Activated T-cell treated with anti-CD3 and anti-CD28 coated beads, Interleukin-2, amount 50 U/mL, for 4 hours (primary cell): ENCODE measurements around the gene LRRC75A. TPM values are rescaled to one million over a fixed set of nuclear protein-coding genes. Genes with fewer than 3 reads are reported as not detected.
"Not testable (repeated sequence)": the region's sequence is repeated elsewhere in the genome, so short reads cannot be mapped to it uniquely, and the experiment has no call there.

ENCODE experiments used
- ATAC-seq, 2 donors: fragments of 200-7000 bp; cut with Tn5 transposase; one replicate each; pipeline ENCODE4 v1.10.0; 2021
- DNase-seq: peaks from one replicate; pipeline ENCODE4 v3.0.0-alpha.2; 2020
- H3K27me3 Mint-ChIP-seq: one replicate; pipeline ENCODE4 v1.8.0; 2021; ENCODE audit warnings: low read depth, mixed read lengths
- H3K36me3 Mint-ChIP-seq: one replicate; pipeline ENCODE4 v1.8.0; 2022; ENCODE audit warnings: mixed read lengths; ENCODE audit not compliant: insufficient read depth
- H3K4me1 Mint-ChIP-seq: one replicate; pipeline ENCODE4 v1.8.0; 2021; ENCODE audit warnings: low read depth, mixed read lengths
- H3K4me3 Mint-ChIP-seq: one replicate; pipeline ENCODE4 v1.8.0; 2021; ENCODE audit warnings: mild to moderate bottlenecking, moderate library complexity, mixed read lengths
- H3K9me3 Mint-ChIP-seq: one replicate; pipeline ENCODE4 v1.8.0; 2021; ENCODE audit warnings: mixed read lengths
- total RNA-seq, 3 donors: library from RNA; stranded (reverse); gene quantifications; one replicate each; pipeline ENCODE4 v1.2.1, GENCODE V29; 2021

LRRC75A gene
- total RNA-seq, 3 donors from 2014 or later: 0.84 to 0.96 (median 0.87) TPM

- no peaks in the 10 kb centered on the region for H3K9me3 Mint-ChIP-seq
- peaks cover 44% of the 10 kb centered on the region for H3K36me3 Mint-ChIP-seq
- no peak for ATAC-seq
- H3K4me3 Mint-ChIP-seq: peak overlapping the region; percentile 99
- no peak for DNase-seq
- peaks cover 36% of the 10 kb centered on the region for H3K4me1 Mint-ChIP-seq
- no peaks in the 10 kb centered on the region for H3K27me3 Mint-ChIP-seq
Measured at GRCh38 chr17:16442594-16443510, 49.1 kb downstream of the LRRC75A start.

GRCh38 chr17:16442141-16442540, 49.9 kb downstream of the LRRC75A start:
- no peak for DNase-seq
- H3K4me3 Mint-ChIP-seq: peak overlapping the region; percentile 99
- ATAC-seq: no peak
- H3K27me3 Mint-ChIP-seq: no peaks in the 10 kb centered on the region
- H3K9me3 Mint-ChIP-seq: no peaks in the 10 kb centered on the region
- peaks cover 38% of the 10 kb centered on the region for H3K4me1 Mint-ChIP-seq
- peaks cover 41% of the 10 kb centered on the region for H3K36me3 Mint-ChIP-seq

- Mint-ChIP-seq H3K36me3 (peaks cover 41% of the 10 kb centered on the region), H3K4me1 (peaks cover 40% of the 10 kb centered on the region)
- no peak for ATAC-seq
Measured at GRCh38 chr17:16440901-16441629, 50.9 kb downstream of the LRRC75A start.

GRCh38 chr17:16440354-16440753, 51.6 kb downstream of the LRRC75A start:
- not testable (repeated sequence) for DNase-seq, H3K27me3 Mint-ChIP-seq, ATAC-seq, H3K9me3 Mint-ChIP-seq
- peaks cover 41% of the 10 kb centered on the region for H3K36me3 Mint-ChIP-seq
- H3K4me3 Mint-ChIP-seq: peak overlapping the region; percentile 99
- peaks cover 40% of the 10 kb centered on the region for H3K4me1 Mint-ChIP-seq

More at GRCh38 chr17:16440901-16441629, 50.9 kb downstream of the LRRC75A start:
- Mint-ChIP-seq H3K4me3 (peak overlapping the region; percentile 99), H3K27me3 (no peaks in the 10 kb centered on the region), H3K9me3 (no peaks in the 10 kb centered on the region)
- no peak for DNase-seq

GRCh38 chr17:16439811-16440351, 52.1 kb downstream of the LRRC75A start:
- no peak for ATAC-seq
- DNase-seq: no peak
- H3K36me3 Mint-ChIP-seq: peaks cover 41% of the 10 kb centered on the region
- peaks cover 40% of the 10 kb centered on the region for H3K4me1 Mint-ChIP-seq
- H3K27me3 Mint-ChIP-seq: no peaks in the 10 kb centered on the region
- peak overlapping the region; percentile 99 for H3K4me3 Mint-ChIP-seq
- no peaks in the 10 kb centered on the region for H3K9me3 Mint-ChIP-seq

GRCh38 chr17:16439303-16439791, 52.6 kb downstream of the LRRC75A start:
- Mint-ChIP-seq H3K9me3 (no peaks in the 10 kb centered on the region), H3K4me1 (peaks cover 40% of the 10 kb centered on the region), H3K36me3 (peaks cover 40% of the 10 kb centered on the region), H3K27me3 (no peaks in the 10 kb centered on the region), H3K4me3 (peak overlapping the region; percentile 99)
- ATAC-seq: peak in 1 of 2 donors; percentile 0
- no peak for DNase-seq

GRCh38 chr17:16438557-16439302, 53.3 kb downstream of the LRRC75A start:
- Mint-ChIP-seq H3K4me1 (peaks cover 38% of the 10 kb centered on the region), H3K4me3 (peak overlapping the region; percentile 99), H3K36me3 (peaks cover 38% of the 10 kb centered on the region), H3K9me3 (no peaks in the 10 kb centered on the region), H3K27me3 (no peaks in the 10 kb centered on the region)
- DNase-seq (peak; percentile 93), ATAC-seq (peak; percentile 88 to 90)

- peaks cover 38% of the 10 kb centered on the region for H3K4me1 Mint-ChIP-seq
- ATAC-seq (peak in 1 of 2 donors; percentile 2), DNase-seq (no peak)
- peaks cover 37% of the 10 kb centered on the region for H3K36me3 Mint-ChIP-seq
- H3K4me3 Mint-ChIP-seq: peak overlapping the region; percentile 99
- H3K27me3 Mint-ChIP-seq: no peaks in the 10 kb centered on the region
- H3K9me3 Mint-ChIP-seq: no peaks in the 10 kb centered on the region
Measured at GRCh38 chr17:16438173-16438556, 53.8 kb downstream of the LRRC75A start.

GRCh38 chr17:16437083-16437482, 54.9 kb downstream of the LRRC75A start:
- H3K9me3 Mint-ChIP-seq: no peaks in the 10 kb centered on the region
- H3K4me1 Mint-ChIP-seq: peaks cover 29% of the 10 kb centered on the region
- ATAC-seq (no peak), DNase-seq (no peak)
- H3K27me3 Mint-ChIP-seq: no peaks in the 10 kb centered on the region
- peak overlapping the region; percentile 4 for H3K4me3 Mint-ChIP-seq
- peaks cover 27% of the 10 kb centered on the region for H3K36me3 Mint-ChIP-seq

- H3K4me1 Mint-ChIP-seq: peaks cover 20% of the 10 kb centered on the region
- H3K4me3 Mint-ChIP-seq: no peak overlapping the region
- DNase-seq (no peak), ATAC-seq (no peak)
- no peaks in the 10 kb centered on the region for H3K9me3 Mint-ChIP-seq
- peaks cover 21% of the 10 kb centered on the region for H3K36me3 Mint-ChIP-seq
- H3K27me3 Mint-ChIP-seq: no peaks in the 10 kb centered on the region
Measured at GRCh38 chr17:16435925-16436886, 55.8 kb downstream of the LRRC75A start.

GRCh38 chr17:16434662-16435061, 57.3 kb downstream of the LRRC75A start:
- Mint-ChIP-seq H3K4me3 (no peak overlapping the region), H3K4me1 (peaks cover 10% of the 10 kb centered on the region), H3K36me3 (peaks cover 11% of the 10 kb centered on the region), H3K9me3 (no peaks in the 10 kb centered on the region), H3K27me3 (no peaks in the 10 kb centered on the region)
- DNase-seq (no peak), ATAC-seq (no peak)

- no peak for ATAC-seq
- Mint-ChIP-seq H3K4me1 (peaks cover 10% of the 10 kb centered on the region), H3K4me3 (no peak overlapping the region), H3K36me3 (peaks cover 5% of the 10 kb centered on the region), H3K9me3 (no peaks in the 10 kb centered on the region), H3K27me3 (no peaks in the 10 kb centered on the region)
- DNase-seq: no peak
Measured at GRCh38 chr17:16433514-16433913, 58.5 kb downstream of the LRRC75A start.

- Mint-ChIP-seq H3K36me3 (peaks cover 5% of the 10 kb centered on the region), H3K27me3 (no peaks in the 10 kb centered on the region), H3K4me3 (no peak overlapping the region), H3K4me1 (peaks cover 1% of the 10 kb centered on the region), H3K9me3 (no peaks in the 10 kb centered on the region)
- no peak for DNase-seq
- no peak for ATAC-seq
Measured at GRCh38 chr17:16432017-16432416, 60.0 kb downstream of the LRRC75A start.
